ENCODE results near the gene PPIB.
A peak's percentile ranks its signal among the peaks of the same experiment; 100 is the strongest.

PPIB gene

DNA sequence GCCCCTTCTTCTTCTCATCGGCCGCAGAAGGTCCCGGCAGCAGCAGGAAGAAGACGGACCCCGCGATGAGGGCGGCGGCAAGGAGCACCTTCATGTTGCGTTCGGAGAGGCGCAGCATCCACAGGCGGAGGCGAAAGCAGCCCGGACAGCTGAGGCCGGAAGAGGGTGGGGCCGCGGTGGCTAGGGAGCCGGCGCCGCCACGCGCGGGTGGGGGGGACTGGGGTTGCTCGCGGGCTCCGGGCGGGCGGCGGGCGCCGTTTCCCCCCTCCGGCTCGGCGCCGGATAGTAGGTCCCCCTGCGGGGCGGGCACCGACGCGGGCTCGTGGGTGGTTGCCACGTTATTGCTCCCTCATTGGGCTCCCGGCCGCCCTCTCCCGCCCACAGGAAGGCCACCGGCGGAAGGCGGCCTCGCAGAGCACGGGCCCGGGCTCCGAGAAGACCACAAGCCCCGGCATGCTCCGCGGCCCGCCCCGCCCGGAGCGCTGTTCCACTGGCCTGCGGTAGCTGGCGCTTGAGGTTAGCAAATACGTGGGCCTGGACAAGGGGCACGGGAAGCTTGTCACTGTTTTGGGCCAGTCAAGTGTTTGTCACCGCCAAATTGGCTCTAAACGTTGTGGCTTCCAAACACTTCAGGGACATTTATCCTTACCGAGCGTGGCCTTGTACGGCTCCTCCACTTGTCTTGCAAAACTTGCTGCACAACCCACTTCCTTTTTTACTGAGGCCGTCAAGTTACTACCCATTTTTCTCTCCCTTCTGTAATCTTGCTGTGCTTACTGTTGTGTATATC lies at the start of gene PPIB:
Gene PPIB, minus strand, starts transcription at position 154 of the 790 bp plus-strand sequence. Its CDS starts 36 bp downstream, at position 118.
- DNase-seq (ENCODE audit: low read depth, low spot score): peak; percentile 94

DNA sequence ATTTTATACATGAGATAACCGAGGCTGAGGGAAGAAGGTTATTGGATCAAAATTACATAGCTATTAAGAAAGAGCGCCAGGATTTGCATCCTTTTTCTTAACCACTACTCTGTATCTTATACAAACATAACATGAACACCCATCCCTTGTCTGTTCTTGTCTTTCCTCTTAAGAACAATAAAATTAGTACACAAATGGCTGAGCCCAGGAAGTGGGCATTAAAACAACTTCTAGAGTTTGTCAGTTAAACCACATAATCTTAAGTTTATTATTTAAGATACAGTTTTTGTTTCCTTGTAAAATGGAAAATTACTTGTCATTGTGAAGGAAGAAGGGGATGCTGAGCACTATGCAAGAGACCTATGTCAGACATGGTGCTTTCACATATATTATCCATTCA lies 48.9 kb upstream of the PPIB start:
- DNase-seq (ENCODE audit: low read depth, low spot score): no peak

DNA sequence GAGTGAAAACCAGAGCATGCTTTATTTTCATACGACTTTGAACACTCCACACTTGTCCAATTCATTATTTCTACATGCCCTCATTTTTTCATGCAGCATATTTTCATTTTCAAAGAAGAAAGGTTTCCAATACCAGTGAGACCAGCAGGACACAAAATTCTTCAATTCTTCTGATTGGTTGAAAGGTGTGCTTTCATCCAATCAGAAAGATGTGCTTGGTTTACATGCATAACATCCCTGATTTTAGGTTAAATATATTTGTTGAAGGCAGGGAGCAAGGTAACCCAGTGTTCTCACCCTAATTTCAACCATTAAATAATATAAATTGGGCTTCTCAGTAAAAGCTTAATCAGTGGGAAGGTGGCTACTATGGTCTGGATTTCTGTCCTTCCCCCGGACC lies 47.5 kb upstream of the PPIB start:
- DNase-seq (ENCODE audit: low read depth, low spot score): no peak

DNA sequence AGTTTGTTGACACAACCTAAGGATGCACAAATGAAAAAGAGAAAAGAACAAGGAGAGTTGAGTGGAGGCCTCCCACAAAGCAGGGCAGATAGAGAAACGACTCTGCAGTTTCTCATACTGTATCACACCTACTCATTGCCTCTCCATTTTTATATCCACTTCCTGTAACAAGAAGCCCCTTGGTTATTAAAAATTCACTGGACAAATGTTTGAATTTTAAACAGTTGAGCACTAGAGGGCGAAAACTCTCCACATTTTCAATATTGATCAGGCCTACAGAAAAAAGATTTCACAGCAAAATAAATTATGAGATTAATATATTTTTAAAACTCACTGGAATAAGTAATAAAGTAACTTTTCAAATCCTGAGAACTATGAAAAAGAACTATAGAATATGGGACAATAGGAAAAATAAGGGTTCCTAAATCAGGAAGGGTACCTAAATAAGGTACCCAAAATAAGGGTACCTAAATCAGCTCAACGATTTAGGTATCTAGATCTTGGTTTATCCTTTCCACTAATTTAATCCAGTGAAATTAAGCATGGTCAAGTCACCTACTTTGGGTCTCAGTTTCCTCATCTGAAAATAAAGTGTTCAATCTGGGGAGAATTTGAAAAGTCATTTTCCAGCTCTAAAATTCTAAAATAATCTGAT lies 47.0 kb upstream of the PPIB start:
- no peak for DNase-seq (ENCODE audit: low read depth, low spot score)

DNA sequence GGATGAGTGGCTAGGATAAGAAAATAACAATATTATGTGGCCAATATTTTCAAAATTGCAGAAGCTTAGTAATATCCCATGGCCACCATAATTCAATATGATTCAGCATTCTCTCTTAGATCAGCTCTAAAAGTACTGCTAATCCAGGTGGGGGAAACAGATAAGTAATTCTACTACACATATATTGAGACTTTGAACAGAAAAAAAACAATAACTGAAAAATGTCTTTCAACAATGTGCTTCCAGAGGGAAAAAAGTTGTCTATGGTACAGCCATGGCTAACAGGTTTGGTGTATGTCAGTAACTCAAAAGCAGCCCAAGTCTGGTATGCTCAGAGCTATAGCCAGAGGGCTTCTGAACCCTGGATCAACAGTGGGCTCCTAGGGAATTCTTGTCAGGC lies 42.4 kb upstream of the PPIB start:
- no peak for DNase-seq (ENCODE audit: low read depth, low spot score)

DNA sequence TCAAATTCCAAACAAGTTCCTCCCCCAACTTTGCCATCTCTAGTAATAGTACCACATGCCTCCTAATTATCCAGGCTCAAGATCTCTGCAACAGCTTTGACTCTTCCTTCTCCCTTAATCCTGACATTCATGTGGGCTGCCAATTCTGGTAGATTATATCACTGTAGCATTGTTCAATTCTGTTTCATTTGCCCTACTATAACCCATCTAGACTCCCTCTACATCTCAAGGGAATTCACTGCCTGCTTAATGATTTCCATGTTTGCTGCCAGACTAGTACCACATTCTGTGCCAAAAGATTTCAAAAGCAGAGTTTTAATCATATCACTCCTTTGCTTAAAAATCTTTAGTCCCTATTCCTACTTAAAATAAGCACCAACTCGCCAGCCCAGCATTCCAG lies 34.6 kb upstream of the PPIB start:
- DNase-seq (ENCODE audit: low read depth, low spot score): no peak

DNA sequence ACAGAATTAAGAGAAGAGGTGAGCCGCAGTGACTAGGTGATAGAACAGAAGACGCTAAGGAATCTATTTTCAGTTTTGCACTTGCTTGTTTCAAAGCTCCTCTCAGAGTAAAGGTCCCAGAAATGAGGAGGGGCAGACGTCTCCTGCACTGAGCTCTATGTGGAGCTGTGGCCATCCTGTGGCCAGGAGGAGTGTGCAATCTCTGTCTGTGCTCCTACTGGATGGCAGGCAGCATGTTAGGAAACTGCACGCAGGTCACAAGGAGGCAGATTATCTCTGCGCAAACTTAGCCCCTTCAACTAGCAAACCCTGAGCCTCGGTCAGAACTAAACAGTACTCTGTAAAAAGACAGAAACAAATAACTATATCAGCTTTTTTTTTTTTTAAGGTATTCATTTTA lies 31.1 kb upstream of the PPIB start:
- DNase-seq (ENCODE audit: low read depth, low spot score): no peak

DNA sequence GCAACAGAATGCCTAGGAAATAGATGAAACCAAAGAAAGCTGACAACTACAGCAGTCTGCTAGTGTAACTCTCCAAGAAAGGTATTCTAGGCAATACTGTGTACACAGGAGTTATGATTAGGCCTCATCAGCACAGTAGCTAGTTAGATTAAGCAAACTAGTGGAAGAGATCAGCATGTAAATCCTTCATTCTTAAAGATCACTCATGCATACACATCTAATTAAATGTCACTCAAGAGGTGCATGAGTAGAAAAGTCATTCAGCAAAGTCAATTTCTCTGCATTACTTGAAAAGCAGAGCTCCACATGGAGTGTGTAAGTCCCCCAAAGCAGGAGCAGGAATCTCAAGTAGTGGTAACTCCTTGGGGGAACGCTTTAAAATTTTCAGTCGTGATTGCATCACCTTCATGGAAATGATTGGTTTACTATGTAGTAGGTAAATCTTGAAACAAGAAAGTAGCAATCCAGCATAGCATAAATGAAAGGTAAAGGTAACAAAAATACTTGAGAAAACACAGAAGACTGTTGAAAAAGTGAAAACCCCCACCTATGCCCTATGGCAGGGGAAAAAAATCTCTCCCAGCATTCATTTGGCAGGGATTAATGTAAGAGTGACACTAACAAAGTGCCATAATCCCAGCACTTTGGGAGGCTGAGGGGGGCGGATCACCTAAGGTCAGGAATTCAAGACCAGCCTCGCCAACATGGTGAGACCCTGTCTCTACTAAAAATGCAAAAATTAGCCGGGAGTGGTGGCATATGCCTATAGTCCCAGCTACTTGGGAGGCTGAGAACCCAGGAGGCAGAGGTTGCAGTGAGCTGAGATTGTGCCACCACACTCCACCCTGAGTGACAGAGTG lies 29.4 kb upstream of the PPIB start:
- no peak for DNase-seq (ENCODE audit: low read depth, low spot score)

DNA sequence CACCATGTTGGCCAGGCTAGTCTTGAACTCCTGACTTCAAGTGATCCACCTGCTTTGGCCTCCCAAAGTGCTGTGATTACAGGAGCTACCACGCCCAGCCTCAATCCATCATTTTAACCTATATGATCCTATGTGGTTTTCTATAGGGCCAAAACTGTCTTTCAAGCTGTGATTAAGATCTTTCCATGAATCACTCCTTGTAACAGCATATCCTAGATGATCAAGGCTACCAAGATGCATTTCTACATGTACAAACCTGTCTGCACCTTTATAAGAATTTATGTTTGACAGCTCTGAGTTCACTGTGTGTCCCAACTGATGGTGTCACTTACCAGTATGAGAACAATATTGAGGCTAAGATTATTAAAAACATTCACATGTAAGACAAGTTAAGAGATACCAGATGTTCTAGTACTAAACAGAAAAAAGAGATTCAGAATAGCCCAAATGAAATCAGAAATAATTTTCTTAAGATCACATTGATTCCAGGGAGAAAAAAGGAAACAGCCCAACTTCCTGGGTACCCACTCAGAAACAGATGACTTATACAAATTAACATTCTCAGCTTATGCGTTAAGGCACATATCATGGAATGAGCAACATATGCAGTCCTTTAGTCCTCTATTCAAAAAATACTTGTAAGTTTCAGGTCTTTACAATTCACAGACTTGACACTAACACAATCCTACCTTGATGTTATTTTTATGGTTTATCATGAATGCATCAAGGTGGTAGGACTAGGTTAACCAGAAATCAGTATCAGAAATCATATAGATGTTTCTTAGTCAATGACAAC lies 24.8 kb upstream of the PPIB start:
- no peak for DNase-seq (ENCODE audit: low read depth, low spot score)

DNA sequence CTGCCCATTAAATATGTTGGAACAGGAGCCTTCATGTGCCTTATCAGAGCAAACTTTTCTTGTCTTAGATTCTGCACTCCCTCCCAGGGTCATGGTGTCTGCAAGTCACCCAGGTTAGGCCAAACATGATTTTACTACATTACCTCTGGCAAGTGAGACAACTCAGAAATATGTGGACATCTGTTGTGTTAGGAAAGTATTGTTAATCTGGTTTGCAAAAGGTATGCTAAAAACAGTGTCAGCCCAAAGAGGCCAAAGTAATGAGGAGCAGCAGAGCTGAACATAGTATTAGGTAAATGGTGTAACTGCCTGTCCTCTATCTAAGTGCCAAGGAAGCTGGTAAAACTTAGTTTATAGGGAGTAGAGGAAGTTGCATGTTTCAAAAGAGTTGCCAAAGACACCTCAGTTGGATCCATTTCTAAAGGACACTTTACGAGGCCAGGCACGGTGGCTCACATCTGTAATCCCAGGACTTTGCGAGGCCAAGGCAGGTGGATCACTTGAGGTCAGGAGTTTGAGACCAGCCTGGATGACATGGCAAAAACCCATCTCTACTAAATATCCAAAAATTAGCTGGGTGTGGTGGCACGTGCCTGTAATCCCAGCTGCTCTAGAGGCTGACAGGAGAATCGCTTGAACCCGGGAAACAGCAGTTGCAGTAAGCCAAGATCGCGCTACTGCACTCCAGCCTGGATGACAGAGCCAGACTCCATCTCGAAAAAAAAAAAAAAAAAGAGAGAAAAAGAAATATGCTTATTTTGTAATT lies 22.5 kb upstream of the PPIB start:
- no peak for DNase-seq (ENCODE audit: low read depth, low spot score)

DNA sequence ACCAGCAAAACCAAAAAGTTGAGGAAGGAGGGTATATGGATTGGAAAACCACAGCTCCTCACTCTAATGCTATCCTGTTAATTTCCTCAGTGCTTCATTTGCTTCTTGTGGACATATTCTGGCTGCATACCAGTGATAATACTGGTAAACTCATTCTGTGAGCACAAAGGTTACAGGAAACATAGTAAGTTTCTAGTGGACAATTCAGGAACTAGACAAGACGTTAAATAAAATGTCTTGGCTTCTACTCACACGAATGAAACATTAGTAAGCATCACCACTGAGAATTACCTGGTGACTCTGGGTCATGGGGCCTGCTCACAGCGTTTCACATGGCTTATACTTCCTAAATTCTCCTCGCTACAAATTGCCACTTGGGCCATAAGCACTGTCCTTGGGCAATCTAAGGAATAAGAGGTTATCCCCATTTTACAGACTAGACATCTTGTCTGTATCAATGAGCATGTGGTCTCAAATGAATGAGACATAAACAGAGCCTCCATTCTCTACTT lies 20.1 kb upstream of the PPIB start:
- no peak for DNase-seq (ENCODE audit: low read depth, low spot score)

DNA sequence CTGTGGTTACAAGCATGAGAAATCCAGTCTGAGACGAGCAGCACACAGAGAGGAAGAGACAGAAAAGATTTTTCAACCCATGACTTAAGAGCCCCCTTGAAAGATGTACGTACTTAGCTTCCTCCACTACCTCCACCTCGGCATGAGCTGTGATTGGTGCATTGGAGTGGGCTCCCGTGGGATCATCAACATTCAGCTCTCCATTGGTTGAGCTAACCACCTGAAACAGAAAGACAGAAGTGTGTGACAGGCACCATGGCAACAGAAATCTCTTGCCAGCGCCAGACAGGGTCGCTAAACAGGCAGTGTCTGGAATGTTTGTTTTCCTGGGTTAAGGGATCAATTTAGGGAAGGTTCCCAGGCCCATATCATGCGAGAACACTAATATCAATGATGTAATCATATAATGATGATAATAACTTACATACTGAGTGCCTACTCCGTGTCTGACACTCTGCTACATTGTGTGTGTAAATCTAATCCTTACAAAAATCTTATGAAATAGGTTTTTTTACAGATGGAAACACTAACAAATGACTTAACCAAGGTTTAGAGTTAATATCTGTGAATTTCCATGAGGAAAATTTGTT lies 17.5 kb upstream of the PPIB start:
- DNase-seq (ENCODE audit: low read depth, low spot score): no peak

DNA sequence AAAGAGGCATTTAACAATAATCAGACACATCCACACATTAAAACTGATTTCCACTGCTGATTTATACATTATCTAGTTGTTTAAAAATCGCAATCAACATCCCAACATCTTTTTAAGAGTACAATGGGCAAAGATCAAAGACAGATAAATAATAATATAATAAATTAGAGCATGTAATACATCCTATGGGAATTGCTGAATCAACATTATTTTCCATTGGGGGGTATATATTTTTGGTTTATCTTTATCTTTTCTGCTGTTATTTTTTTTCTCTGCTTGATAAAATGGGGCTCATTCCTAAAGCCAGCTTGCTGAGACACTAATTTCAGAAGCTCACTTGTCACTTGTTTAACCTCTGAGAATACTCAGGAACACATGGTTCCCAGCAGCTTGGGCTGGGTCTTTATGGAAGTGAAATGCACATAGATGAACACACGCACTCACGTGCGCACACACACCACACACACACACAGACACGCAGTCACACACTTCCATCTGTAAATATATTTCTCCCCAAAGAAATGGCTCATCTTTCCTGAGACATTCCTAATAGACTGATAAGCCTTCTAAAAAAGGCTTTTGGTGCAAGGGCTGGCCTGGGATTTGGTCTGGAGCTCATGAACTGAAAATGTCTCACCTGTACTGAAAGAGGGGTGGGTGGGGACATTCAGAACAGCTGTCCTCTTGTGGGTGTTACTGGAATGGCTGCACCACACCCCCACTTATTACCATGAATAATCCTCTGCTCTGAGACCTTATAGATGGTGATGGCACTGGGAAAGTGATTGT lies 3.5 kb upstream of the PPIB start:
- DNase-seq (ENCODE audit: low read depth, low spot score): no peak

DNA sequence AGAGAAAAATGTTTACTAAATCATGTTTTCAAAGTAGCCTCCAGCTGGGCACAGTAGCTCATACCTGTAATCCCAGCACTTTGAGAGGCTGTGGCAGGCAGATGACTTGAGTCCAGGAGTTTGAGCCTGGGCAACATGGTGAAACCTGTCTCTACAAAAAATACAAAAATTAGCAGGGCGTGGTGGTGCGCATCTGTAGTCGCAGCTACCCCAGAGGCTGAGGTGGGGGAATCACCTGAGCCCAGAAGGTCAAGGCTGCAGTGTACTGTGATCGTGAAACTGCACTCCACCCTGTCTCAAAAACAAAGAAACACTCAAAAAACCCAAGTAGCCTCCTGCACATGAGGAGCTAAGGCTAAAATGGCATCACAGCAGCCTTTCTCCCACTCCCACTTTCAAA lies 1.6 kb upstream of the PPIB start:
- DNase-seq (ENCODE audit: low read depth, low spot score): no peak

DNA sequence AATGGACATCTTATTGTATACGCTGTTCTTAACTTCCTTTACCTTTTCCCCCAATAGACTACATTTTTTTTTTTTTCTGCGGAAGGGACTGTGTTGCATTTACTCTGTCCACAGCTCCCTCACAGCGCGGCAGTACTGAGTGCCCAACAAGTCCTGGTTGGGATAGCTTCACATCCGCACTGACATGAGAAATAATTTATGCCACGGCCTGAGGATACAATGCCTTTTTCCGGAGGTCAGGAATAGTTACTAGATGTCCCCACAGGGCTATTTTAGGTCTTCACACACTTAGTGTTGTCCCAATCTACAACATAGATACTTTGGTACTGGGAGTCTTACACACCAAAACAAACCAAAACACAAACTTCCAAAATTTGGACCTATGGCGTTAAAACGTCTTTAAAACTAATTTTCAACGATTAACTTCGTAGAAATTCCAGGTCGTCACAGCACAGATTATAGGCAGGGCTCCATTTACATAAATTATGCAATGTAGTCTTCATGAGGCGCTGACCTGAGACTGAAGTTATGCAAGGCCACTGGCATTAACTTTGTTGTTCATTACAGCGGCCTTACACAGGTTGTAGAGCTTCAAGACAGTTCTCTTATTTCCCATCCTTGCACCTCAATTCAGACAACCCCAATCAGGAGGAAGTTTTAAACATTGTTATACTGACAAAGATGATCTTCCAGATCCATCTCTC lies 989 bp upstream of the PPIB start:
- no peak for DNase-seq (ENCODE audit: low read depth, low spot score)

DNA sequence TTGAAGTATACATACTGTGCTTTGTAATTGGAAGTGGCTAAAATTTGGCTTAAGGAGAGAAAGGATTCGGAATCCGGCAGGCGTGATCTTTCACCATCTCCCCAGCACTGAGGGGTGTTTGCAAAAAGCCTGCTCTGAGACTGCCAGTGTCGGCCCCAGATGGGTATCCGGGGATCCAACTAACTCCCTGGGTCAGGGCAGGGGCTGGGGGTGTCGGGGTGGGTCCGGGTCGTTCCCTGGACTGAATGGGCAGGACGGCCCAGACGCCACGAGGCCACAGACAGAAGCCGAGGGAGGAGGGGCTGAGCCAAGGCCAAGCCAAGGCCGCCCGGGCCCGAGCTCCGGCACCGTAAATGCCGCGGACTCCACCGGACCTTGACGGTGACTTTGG lies 349 bp downstream of the PPIB start:
- DNase-seq (ENCODE audit: low read depth, low spot score): no peak

DNA sequence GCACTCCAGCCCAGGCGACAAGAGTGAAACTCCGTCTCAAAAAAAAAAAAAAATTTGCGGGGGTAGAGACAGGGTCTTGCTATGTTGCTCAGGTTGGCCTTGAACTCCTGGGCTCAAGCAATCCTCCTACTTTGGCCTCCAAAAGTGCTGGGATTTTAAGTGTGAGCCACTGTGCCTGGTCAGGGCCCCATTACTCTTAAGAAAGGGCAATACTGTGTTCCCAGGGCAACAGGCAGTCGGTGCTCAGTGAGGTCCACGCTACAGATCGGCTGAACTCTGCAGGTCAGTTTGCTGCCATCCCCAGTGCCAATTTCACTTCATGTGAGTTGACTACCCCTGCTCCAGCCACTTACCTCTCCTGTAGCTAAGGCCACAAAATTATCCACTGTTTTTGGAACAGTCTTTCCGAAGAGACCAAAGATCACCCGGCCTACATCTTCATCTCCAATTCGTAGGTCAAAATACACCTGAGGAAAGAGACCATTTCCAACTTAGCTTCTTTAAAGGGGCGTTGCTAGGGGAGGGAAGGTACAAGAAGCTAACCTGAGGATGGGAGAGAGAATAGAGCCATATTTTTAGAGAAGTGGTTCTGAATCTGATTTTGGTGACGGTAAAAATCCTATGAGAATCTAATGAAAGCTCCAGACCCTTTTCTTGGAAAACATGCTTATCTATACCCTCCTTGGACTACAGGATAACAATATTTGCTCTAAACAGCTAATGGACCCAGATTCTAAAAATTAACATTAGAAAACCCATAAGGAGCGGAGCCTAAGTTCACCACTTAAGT lies 939 bp downstream of the PPIB start:
- no peak for DNase-seq (ENCODE audit: low read depth, low spot score)
